GM23338 (cell line): Measurements from ENCODE around the gene KCNT1. TPM values are rescaled to one million over a fixed set of nuclear protein-coding genes. Genes with fewer than 3 reads are reported as not detected.

ENCODE experiments used
- ATAC-seq: fragments of 200-7000 bp; cut with Tn5 transposase; 3 replicates; pipeline ENCODE4 v1.9.1; 2020
- DNase-seq: peaks from one replicate; pipeline ENCODE4 v3.0.0-alpha.2; 2015; ENCODE audit warnings: low spot score
- H2AFZ ChIP-seq: fragments of 200-600 bp; sonication (generic); 2 replicates; pipeline ENCODE4 v1.8.0; 2016; ENCODE audit warnings: antibody characterized with exemption, mild to moderate bottlenecking, moderate library complexity
- H3F3A ChIP-seq: fragments of 200-600 bp; sonication (generic); replicated peaks from 2 replicates; pipeline ENCODE4 v1.8.0; 2017; ENCODE audit warnings: antibody characterized with exemption, mixed run types, low read depth
- H3K27ac ChIP-seq: fragments of 200-600 bp; sonication (generic); 2 replicates; pipeline ENCODE4 v1.6.1; 2016; ENCODE audit warnings: low read depth
- H3K27me3 ChIP-seq: fragments of 200-600 bp; sonication (generic); 2 replicates; pipeline ENCODE4 v1.8.0; 2016; ENCODE audit warnings: mild to moderate bottlenecking, mixed run types, moderate library complexity; ENCODE audit not compliant: insufficient read depth
- H3K36me3 ChIP-seq: fragments of 200-600 bp; sonication (generic); 2 replicates; pipeline ENCODE4 v1.8.0; 2016; ENCODE audit warnings: mild to moderate bottlenecking; ENCODE audit not compliant: insufficient read depth
- H3K4me1 ChIP-seq: fragments of 200-600 bp; sonication (generic); 2 replicates; pipeline ENCODE4 v1.8.0; 2016; ENCODE audit warnings: mild to moderate bottlenecking, moderate library complexity; ENCODE audit not compliant: insufficient read depth
- H3K4me2 ChIP-seq: fragments of 200-600 bp; sonication (generic); 2 replicates; pipeline ENCODE4 v1.7.1; 2017; ENCODE audit warnings: mixed run types
- H3K4me3 ChIP-seq: fragments of 200-600 bp; sonication (generic); 2 replicates; pipeline ENCODE4 v1.6.1; 2016; ENCODE audit warnings: mixed run types
- H3K79me2 ChIP-seq: fragments of 200-600 bp; sonication (generic); replicated peaks from 2 replicates; pipeline ENCODE4 v1.8.0; 2017; ENCODE audit warnings: mild to moderate bottlenecking; ENCODE audit not compliant: insufficient read depth
- H3K9me2 ChIP-seq: fragments of 200-600 bp; sonication (generic); 2 replicates; pipeline ENCODE4 v1.8.0; 2017; ENCODE audit not compliant: insufficient read depth
- H4K20me1 ChIP-seq: fragments of 200-600 bp; sonication (generic); replicated peaks from 2 replicates; pipeline ENCODE4 v1.8.0; 2017; ENCODE audit warnings: mild to moderate bottlenecking; ENCODE audit not compliant: insufficient read depth
- H3K27ac Mint-ChIP-seq: 2 replicates; pipeline ENCODE4 v1.8.0; 2020; ENCODE audit warnings: inconsistent platforms, mild to moderate bottlenecking, moderate library complexity, mixed read lengths
- H3K27me3 Mint-ChIP-seq: 3 replicates; pipeline ENCODE4 v1.8.0; 2022; ENCODE audit warnings: low read depth, mild to moderate bottlenecking, moderate library complexity, mixed read lengths, inconsistent platforms; ENCODE audit not compliant: insufficient read depth, poor library complexity
- H3K36me3 Mint-ChIP-seq: 3 replicates; pipeline ENCODE4 v1.8.0; 2021; ENCODE audit warnings: low read depth, mild to moderate bottlenecking, inconsistent platforms, moderate library complexity, mixed read lengths
- H3K4me1 Mint-ChIP-seq: 3 replicates; pipeline ENCODE4 v1.8.0; 2020; ENCODE audit warnings: mild to moderate bottlenecking, inconsistent platforms, mixed read lengths
- H3K4me3 Mint-ChIP-seq: 3 replicates; pipeline ENCODE4 v1.8.0; 2021; ENCODE audit warnings: moderate library complexity, mild to moderate bottlenecking, inconsistent platforms, mixed read lengths
- H3K9me3 Mint-ChIP-seq: 3 replicates; pipeline ENCODE4 v1.8.0; 2020; ENCODE audit warnings: moderate library complexity, mild to moderate bottlenecking, inconsistent platforms, mixed read lengths
- CREB1 ChIP-seq: fragments of 250-450 bp; sonication (Bioruptor Pico); IDR thresholded peaks from 2 replicates; pipeline ENCODE4 v1.5.0; 2020; ENCODE audit warnings: low read depth, mild to moderate bottlenecking, moderate library complexity
- CTCF ChIP-seq, 2 experiments: fragments of 200-600 bp in 1 of 2; sonication (generic) in 1 of 2; conservative IDR thresholded peaks; 2 replicates each; pipeline versions ENCODE4 v1.5.1 to v1.6.1; 2016 to 2017; ENCODE audit warnings: antibody characterized with exemption in 2 of 2, low read depth in 2 of 2, mild to moderate bottlenecking in 2 of 2, moderate library complexity in 1 of 2
- ETS1 ChIP-seq: IDR thresholded peaks from 2 replicates; pipeline ENCODE4 v1.6.1; 2016; ENCODE audit warnings: antibody characterized with exemption
- EZH2 ChIP-seq: fragments of 200-600 bp; sonication (generic); IDR thresholded peaks from one replicate; pipeline ENCODE4 v1.8.0; 2017; ENCODE audit warnings: antibody characterized with exemption, mild to moderate bottlenecking, low read depth; ENCODE audit not compliant: unreplicated experiment
- EZH2phosphoT487 ChIP-seq: fragments of 200-600 bp; sonication (generic); IDR thresholded peaks from one replicate; pipeline ENCODE4 v1.8.1; 2018; ENCODE audit warnings: antibody characterized with exemption; ENCODE audit not compliant: unreplicated experiment
- JUNB ChIP-seq: IDR thresholded peaks from one replicate; pipeline ENCODE4 v1.6.1; 2016; ENCODE audit warnings: antibody characterized with exemption; ENCODE audit not compliant: unreplicated experiment
- NANOG ChIP-seq: IDR thresholded peaks from 2 replicates; pipeline ENCODE4 v1.6.1; 2016; ENCODE audit warnings: antibody characterized with exemption, borderline replicate concordance
- POLR2AphosphoS5 ChIP-seq: IDR thresholded peaks from 2 replicates; pipeline ENCODE4 v1.6.1; 2016; ENCODE audit warnings: antibody characterized with exemption, low read depth
- REST ChIP-seq: IDR thresholded peaks from one replicate; pipeline ENCODE4 v1.6.1; 2018; ENCODE audit warnings: antibody characterized with exemption; ENCODE audit not compliant: unreplicated experiment
- STAT1 ChIP-seq: IDR thresholded peaks from one replicate; pipeline ENCODE4 v1.6.1; 2016; ENCODE audit warnings: antibody characterized with exemption; ENCODE audit not compliant: unreplicated experiment
- ZNF114 ChIP-seq: fragments of 250-450 bp; sonication (Bioruptor Pico); IDR thresholded peaks from 2 replicates; pipeline ENCODE4 v1.5.0; 2020; ENCODE audit warnings: mild to moderate bottlenecking, moderate library complexity
- ZNF331 ChIP-seq: fragments of 250-450 bp; sonication (Bioruptor Pico); IDR thresholded peaks from 2 replicates; pipeline ENCODE4 v1.5.0; 2020; ENCODE audit warnings: low read depth, mild to moderate bottlenecking, moderate library complexity
- ZNF462 ChIP-seq: fragments of 250-450 bp; sonication (Bioruptor Pico); IDR thresholded peaks from 2 replicates; pipeline ENCODE4 v1.5.0; 2020; ENCODE audit warnings: mild to moderate bottlenecking, moderate library complexity
- polyA plus RNA-seq: library from polyadenylated mRNA; unstranded; fragments of >200 nt; fragmentation: Nextera tagmentation; extraction: Ambion mirVana; gene quantifications from 2 replicates; pipeline ENCODE4 v1.2.1, GENCODE V29; 2016
- total RNA-seq: library from RNA; depleted of rRNA; stranded (reverse); fragments of >200 nt; shearing (Covaris generic); gene quantifications from 2 replicates; pipeline ENCODE4 v1.2.3, GENCODE V29; 2014

Gene KCNT1
- total and polyA plus RNA-seq, 2 experiments from 2014 or later = 0.05 to 0.28 TPM

- no peaks in the 10 kb centered on the region for H4K20me1 ChIP-seq
- no peaks in the 10 kb centered on the region for H3F3A ChIP-seq
- Mint-ChIP-seq H3K4me1 (peaks cover 6% of the 10 kb centered on the region), H3K27ac (no peak overlapping the region), H3K4me3 (no peak overlapping the region), H3K9me3 (peaks cover 17% of the 10 kb centered on the region), H3K27me3 (peaks cover 2% of the 10 kb centered on the region), H3K36me3 (peaks cover 8% of the 10 kb centered on the region)
- TF ChIP-seq JUNB = no peak
- no peak for TF ChIP-seq ZNF462 (CRISPR knock-in tag)
- no peak for TF ChIP-seq ETS1
- TF ChIP-seq STAT1 = no peak
- no peak for TF ChIP-seq ZNF331 (CRISPR knock-in tag)
- TF ChIP-seq EZH2 = no peak
- no peak for TF ChIP-seq POLR2AphosphoS5
- TF ChIP-seq ZNF114 (CRISPR knock-in tag) = no peak
- no peak for TF ChIP-seq EZH2phosphoT487
- no peak for TF ChIP-seq REST
- no peak for TF ChIP-seq NANOG
- TF ChIP-seq CREB1 = no peak
- no peak for TF ChIP-seq CTCF (conservative IDR thresholded peaks at IDR 0.05; ENCODE audit: low read depth in 2 of 2)
- no peak overlapping the region for H3K4me2 ChIP-seq
- H3K36me3 ChIP-seq = no peaks in the 10 kb centered on the region
- H2AFZ ChIP-seq = no peak overlapping the region
- H3K79me2 ChIP-seq = no peaks in the 10 kb centered on the region
- no peak for DNase-seq
- ATAC-seq = no peak
- no peak overlapping the region for H3K27ac ChIP-seq
- no peak overlapping the region for H3K4me3 ChIP-seq
- no peaks in the 10 kb centered on the region; the same call in 1 of the 2 replicates for H3K9me2 ChIP-seq
- no peaks in the 10 kb centered on the region; the same call in 1 of the 2 replicates for H3K4me1 ChIP-seq
- no peaks in the 10 kb centered on the region for H3K27me3 ChIP-seq
These were observed 36.2 kb upstream of the KCNT1 start for GRCh38 chr9:135665795-135666189.
